Subcutaneous abdominal adipose tissue (tissue), 5 donors: ENCODE measurements around the gene CXorf65.

Source experiments
- H3K27ac ChIP-seq: one replicate; pipeline ENCODE4 v1.7.0; 2013; ENCODE audit warnings: low read depth, mild to moderate bottlenecking, inconsistent platforms, low read length, moderate library complexity
- H3K27me3 ChIP-seq, 5 donors: one replicate each; pipeline ENCODE4 v1.7.0; 2013; ENCODE audit warnings: low read length in 5 of 5, inconsistent platforms in 1 of 5; ENCODE audit not compliant: control insufficient read depth in 5 of 5, insufficient read depth in 4 of 5
- H3K36me3 ChIP-seq, 5 donors: one replicate each; pipeline ENCODE4 v1.7.0; 2013; ENCODE audit warnings: low read length in 5 of 5; ENCODE audit not compliant: control insufficient read depth in 5 of 5, insufficient read depth in 5 of 5
- H3K4me1 ChIP-seq, 5 donors: one replicate each; pipeline ENCODE4 v1.7.0; 2013; ENCODE audit warnings: low read length in 5 of 5, mild to moderate bottlenecking in 3 of 5, moderate library complexity in 1 of 5; ENCODE audit not compliant: control insufficient read depth in 5 of 5, insufficient read depth in 5 of 5
- H3K4me3 ChIP-seq, 5 donors: one replicate each; pipeline ENCODE4 v1.7.0; 2013; ENCODE audit warnings: low read length in 5 of 5, low read depth in 1 of 5
- H3K9ac ChIP-seq, 5 donors: one replicate each; pipeline ENCODE4 v1.7.0; 2013; ENCODE audit warnings: low read length in 5 of 5, mild to moderate bottlenecking in 4 of 5, moderate library complexity in 3 of 5
- H3K9me3 ChIP-seq, 5 donors: one replicate each; pipeline ENCODE4 v1.7.0; 2013; ENCODE audit warnings: low read length in 5 of 5; ENCODE audit not compliant: control insufficient read depth in 5 of 5
- donor health status: healthy.
- donor health status: healthy.
- donor health status: healthy.
- donor health status: healthy.
- donor health status: healthy.

CXorf65 gene

GRCh38 chrX:71128915-71129765, 22.6 kb upstream of the CXorf65 start:
- Histone ChIP-seq H3K27me3 (peaks cover 0 to 13% (median 8%) of the 10 kb centered on the region in 5 donors), H3K36me3 (peaks cover 3 to 90% (median 88%) of the 10 kb centered on the region in 5 donors), H3K27ac (no peak overlapping the region)

DNA sequence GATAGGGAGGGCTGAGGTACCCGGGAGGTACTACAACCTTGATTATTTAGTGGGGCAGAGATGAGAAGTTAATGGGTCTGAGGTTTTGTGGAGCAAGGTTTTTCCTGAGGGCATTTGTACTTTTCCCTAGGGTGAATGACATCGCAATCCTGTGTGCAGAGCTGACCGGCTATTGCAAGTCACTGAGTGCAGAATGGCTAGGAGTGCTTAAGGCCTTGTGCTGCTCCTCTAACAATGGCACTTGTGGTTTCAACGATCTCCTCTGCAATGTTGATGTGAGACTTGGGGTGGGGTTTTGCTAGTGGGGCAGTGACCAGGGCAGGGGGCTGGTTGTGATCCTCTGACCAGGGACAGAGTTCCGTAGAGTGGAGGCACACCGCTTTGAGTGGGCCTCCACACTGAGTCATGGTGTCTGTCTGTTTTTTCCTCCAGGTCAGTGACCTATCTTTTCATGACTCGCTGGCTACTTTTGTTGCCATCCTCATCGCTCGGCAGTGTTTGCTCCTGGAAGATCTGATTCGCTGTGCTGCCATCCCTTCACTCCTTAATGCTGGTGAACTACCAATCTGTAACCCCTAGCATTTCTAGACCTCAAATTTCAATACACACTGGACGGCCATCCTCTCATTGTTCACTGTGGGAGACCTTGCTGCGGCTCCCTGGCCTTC, 21.8 kb upstream of the CXorf65 start:
- Histone ChIP-seq H3K27me3 (peaks cover 0 to 13% (median 8%) of the 10 kb centered on the region in 5 donors), H3K27ac (no peak overlapping the region), H3K4me1 (peaks cover 0 to 4% (median 0%) of the 10 kb centered on the region in 5 donors), H3K4me3 (no peak overlapping the region), H3K9me3 (no peaks in the 10 kb centered on the region), H3K36me3 (peaks cover 8 to 93% (median 89%) of the 10 kb centered on the region in 5 donors), H3K9ac (no peak overlapping the region)

More at GRCh38 chrX:71128915-71129765, 22.6 kb upstream of the CXorf65 start:
- Histone ChIP-seq H3K4me3 (no peak overlapping the region), H3K9me3 (no peaks in the 10 kb centered on the region), H3K4me1 (peaks cover 0 to 4% (median 0%) of the 10 kb centered on the region in 5 donors), H3K9ac (no peak overlapping the region)

DNA sequence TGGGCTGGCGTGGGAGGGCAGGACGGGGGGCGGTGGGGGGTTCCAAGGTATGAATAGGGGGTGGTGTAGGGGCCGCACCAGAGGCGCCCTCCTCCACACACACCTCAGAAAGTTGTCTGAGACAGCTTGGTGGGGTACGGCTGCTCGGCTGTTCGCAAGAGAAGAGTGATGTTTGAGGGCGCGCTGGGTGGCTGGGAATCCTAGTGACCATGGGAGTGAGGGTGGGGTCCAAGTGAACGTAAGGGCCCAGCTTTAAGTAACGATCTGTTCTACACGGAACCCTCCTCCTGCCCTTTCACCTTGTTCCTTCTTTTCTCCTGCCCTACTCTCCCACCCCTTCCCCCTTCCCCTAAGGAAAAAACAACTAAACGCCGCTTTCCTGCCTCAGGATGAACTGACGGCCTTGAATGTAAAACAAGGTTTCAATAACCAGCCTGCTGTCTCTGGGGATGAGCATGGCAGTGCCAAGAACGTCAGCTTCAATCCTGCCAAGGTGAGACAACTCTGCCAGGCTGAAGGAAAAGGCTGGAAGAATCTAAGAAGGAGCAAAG, 12.5 kb upstream of the CXorf65 start:
- H3K27ac ChIP-seq: peak overlapping the region; percentile 76
- H3K4me1 ChIP-seq: peaks cover 2 to 19% (median 15%) of the 10 kb centered on the region in 5 donors
- H3K27me3 ChIP-seq: peaks cover 0 to 4% (median 0%) of the 10 kb centered on the region in 5 donors
- peak overlapping the region; percentile 62 to 82 (median 69) for H3K4me3 ChIP-seq
- H3K36me3 ChIP-seq: peaks cover 10 to 42% (median 36%) of the 10 kb centered on the region in 5 donors
- H3K9me3 ChIP-seq: peaks cover 0 to 4% (median 0%) of the 10 kb centered on the region in 5 donors
- H3K9ac ChIP-seq: peak overlapping the region; percentile 47 to 76 (median 67)

DNA sequence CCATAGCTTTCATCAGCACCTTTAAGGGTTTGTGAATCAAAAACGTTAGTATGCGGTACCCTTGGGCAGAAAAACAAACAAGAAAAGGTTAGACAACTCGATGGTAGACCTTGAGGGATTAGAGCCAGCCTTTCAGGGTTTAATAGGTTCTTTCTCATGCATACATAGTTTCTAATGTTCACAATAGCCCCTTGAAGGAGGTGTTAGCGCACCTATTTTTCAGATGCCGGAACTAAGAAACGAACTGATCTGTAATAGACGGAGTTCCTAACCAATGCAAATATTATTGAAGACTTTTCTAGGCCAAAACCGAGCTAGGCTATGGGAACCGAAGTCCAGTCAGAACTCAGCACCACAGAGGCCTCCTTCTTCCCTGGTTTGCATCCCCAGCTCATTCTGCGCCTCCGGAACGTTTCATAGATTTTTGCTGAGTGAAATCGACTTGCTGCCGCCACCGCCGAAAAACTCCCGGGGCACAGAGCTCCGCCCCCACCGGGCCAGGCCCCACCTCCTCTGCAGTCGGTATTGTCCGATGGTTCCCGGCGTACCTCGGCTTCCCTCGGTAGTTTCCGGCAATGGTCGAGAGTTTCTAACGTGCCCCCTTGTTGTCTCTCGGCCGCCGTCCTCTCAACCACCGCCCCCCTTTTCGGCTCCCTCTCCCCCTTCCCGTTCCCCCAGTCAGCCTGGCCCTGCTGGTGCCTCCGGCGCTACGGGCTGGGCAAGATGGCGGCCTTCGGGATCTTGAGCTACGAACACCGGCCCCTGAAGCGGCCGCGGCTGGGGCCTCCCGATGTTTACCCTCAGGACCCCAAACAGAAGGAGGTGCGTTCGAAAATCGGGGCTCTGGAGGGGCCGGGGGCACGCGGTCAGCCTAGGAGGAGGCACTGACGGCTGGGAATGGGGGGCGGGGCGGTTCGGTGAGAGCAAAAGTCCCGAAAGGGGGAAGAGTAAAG, 11.8 kb upstream of the CXorf65 start, which contains the start of gene MED12:
Gene MED12 (plus strand): TSS at position 565 of the 953 bp plus-strand sequence. CDS start 159 bp downstream, at position 724.
- Histone ChIP-seq H3K9ac (peak within 1 kb of the TSS; percentile 67 to 77 (median 68)), H3K9me3 (peaks cover 0 to 4% (median 0%) of the 10 kb centered on the region in 5 donors), H3K36me3 (peaks cover 4 to 34% (median 30%) of the 10 kb centered on the region in 5 donors), H3K27me3 (peaks cover 0 to 4% (median 0%) of the 10 kb centered on the region in 5 donors), H3K27ac (peak within 1 kb of the TSS; percentile 76), H3K4me1 (peaks cover 2 to 19% (median 15%) of the 10 kb centered on the region in 5 donors), H3K4me3 (peak within 1 kb of the TSS; percentile 62 to 82 (median 69))

DNA sequence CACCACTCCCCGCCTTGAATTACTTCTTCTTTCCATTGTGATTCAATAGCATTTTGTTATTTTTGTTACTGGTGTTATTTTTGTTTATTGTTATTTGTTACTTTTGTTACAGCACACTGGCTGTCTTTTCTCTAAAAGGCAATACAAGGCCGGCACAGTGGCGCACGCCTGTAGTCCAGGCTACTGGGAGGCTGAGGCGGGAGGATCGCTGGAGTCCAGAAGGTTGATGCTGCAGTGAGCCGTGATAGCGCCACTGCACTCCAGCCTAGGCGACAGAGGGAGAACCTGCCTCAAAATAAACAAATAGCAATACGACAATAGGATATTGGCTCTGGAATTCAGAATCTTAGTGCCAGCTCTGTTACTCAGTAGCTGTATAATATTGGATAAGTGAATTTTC, 10.8 kb upstream of the CXorf65 start:
- Histone ChIP-seq H3K36me3 (peaks cover 0 to 25% (median 21%) of the 10 kb centered on the region in 5 donors), H3K9me3 (peaks cover 0 to 4% (median 0%) of the 10 kb centered on the region in 5 donors), H3K4me1 (peaks cover 2 to 19% (median 15%) of the 10 kb centered on the region in 5 donors), H3K9ac (no peak overlapping the region), H3K27ac (no peak overlapping the region), H3K27me3 (peaks cover 0 to 4% (median 0%) of the 10 kb centered on the region in 5 donors), H3K4me3 (no peak overlapping the region)

GRCh38 chrX:71111921-71112431, 5.4 kb upstream of the CXorf65 start:
- H3K36me3 ChIP-seq: no peaks in the 10 kb centered on the region
- H3K9me3 ChIP-seq: no peaks in the 10 kb centered on the region
- no peak overlapping the region for H3K27ac ChIP-seq
- H3K4me3 ChIP-seq: peak overlapping the region in 1 of 5 donors; percentile 13
- no peak overlapping the region for H3K9ac ChIP-seq
- peaks cover 0 to 17% (median 12%) of the 10 kb centered on the region in 5 donors for H3K27me3 ChIP-seq
- peaks cover 0 to 13% (median 4%) of the 10 kb centered on the region in 5 donors for H3K4me1 ChIP-seq

GRCh38 chrX:71111141-71111843, 4.8 kb upstream of the CXorf65 start, which contains the start of gene IL2RG:
TSS of gene IL2RG (minus strand) at chrX:71111577. CDS start at chrX:71111539, 38 bp downstream.
- H3K4me1 ChIP-seq: peaks cover 0 to 13% (median 4%) of the 10 kb centered on the region in 5 donors
- H3K27me3 ChIP-seq: peaks cover 0 to 17% (median 12%) of the 10 kb centered on the region in 5 donors
- H3K36me3 ChIP-seq: no peaks in the 10 kb centered on the region
- no peaks in the 10 kb centered on the region for H3K9me3 ChIP-seq
- H3K9ac ChIP-seq: no peak within 1 kb of the TSS
- no peak within 1 kb of the TSS for H3K27ac ChIP-seq
- peak within 1 kb of the TSS in 4 of 5 donors; percentile 0 to 23 (median 16) for H3K4me3 ChIP-seq

- no peak overlapping the region for H3K27ac ChIP-seq
- no peaks in the 10 kb centered on the region for H3K9me3 ChIP-seq
- H3K36me3 ChIP-seq: no peaks in the 10 kb centered on the region
- H3K4me3 ChIP-seq: no peak overlapping the region
- peaks cover 0 to 21% (median 19%) of the 10 kb centered on the region in 5 donors for H3K27me3 ChIP-seq
- no peak overlapping the region for H3K9ac ChIP-seq
- H3K4me1 ChIP-seq: peaks cover 0 to 19% (median 6%) of the 10 kb centered on the region in 5 donors
These were observed 2.5 kb upstream of the CXorf65 start for GRCh38 chrX:71109051-71109450.
